ENCODE data around the gene CCDC152. TPM values are rescaled to one million over a fixed set of nuclear protein-coding genes. Genes with fewer than 3 reads are reported as not detected.
"Not testable (repeated sequence)": the region's sequence is repeated elsewhere in the genome, so short reads cannot be mapped to it uniquely, and the experiment has no call there.

CCDC152 gene
- total RNA-seq, 1 experiment from 2014 or later: 0.13 TPM

GRCh38 chr5:42721484-42721883, 35.1 kb upstream of the CCDC152 start:
- H3K4me1 ChIP-seq (ENCODE audit: insufficient read depth, low read length): no peaks in the 10 kb centered on the region
- no peaks in the 10 kb centered on the region for H3K79me2 ChIP-seq (ENCODE audit: insufficient read depth, low read length)
- no peak overlapping the region for H3K4ac ChIP-seq (ENCODE audit: low read depth, low read length)
- no peak overlapping the region for H3K9ac ChIP-seq (ENCODE audit: extremely low read depth, insufficient read length, low read length)
- no peaks in the 10 kb centered on the region for H3K9me3 ChIP-seq (ENCODE audit: control insufficient read depth, low read depth, low read length)
- no peak overlapping the region for H3K56ac ChIP-seq (ENCODE audit: insufficient read length, low read depth, low read length)
- H3K4me3 Mint-ChIP-seq: no peak overlapping the region
- H4K8ac ChIP-seq (replicated peaks; ENCODE audit: insufficient read length, low read depth, low read length): no peak overlapping the region
- no peak overlapping the region for H4K5ac ChIP-seq (ENCODE audit: insufficient read length, low read depth, low read length)
- no peak overlapping the region for H3K4me2 ChIP-seq (ENCODE audit: insufficient read depth, insufficient read length, low read length)
- H2AK5ac ChIP-seq (ENCODE audit: insufficient read length, low read length): no peak overlapping the region
- DNase-seq: no peak
- no peak overlapping the region; a peak in 1 of 7 replicates for H3K27ac Mint-ChIP-seq
- H3K27me3 Mint-ChIP-seq (ENCODE audit: low read depth): no peaks in the 10 kb centered on the region
- H3K27me3 ChIP-seq (ENCODE audit: insufficient read depth, low read length): no peaks in the 10 kb centered on the region
- H3T11ph ChIP-seq (ENCODE audit: low read length): no peak overlapping the region
- no peaks in the 10 kb centered on the region for H3K4me1 Mint-ChIP-seq
- no peaks in the 10 kb centered on the region for H4K20me1 ChIP-seq (ENCODE audit: control insufficient read depth, insufficient read depth, insufficient read length)
- no peak overlapping the region for H2BK15ac ChIP-seq (ENCODE audit: low read depth, low read length)
- H2BK20ac ChIP-seq (ENCODE audit: low read depth, low read length, poor library complexity, severe bottlenecking): no peak overlapping the region
- no peaks in the 10 kb centered on the region for H3K36me3 Mint-ChIP-seq (ENCODE audit: insufficient read depth in 1 of 3, low read depth in 3 of 3)
- H2BK12ac ChIP-seq (ENCODE audit: insufficient read length, low read depth, low read length): no peak overlapping the region
- H2AFZ ChIP-seq (ENCODE audit: low read length): no peak overlapping the region
- no peak for TF ChIP-seq CTCF (conservative IDR thresholded peaks at IDR 0.05)
- no peak overlapping the region for H2BK5ac ChIP-seq (ENCODE audit: insufficient read length, low read length)
- no peak overlapping the region for H4K91ac ChIP-seq (ENCODE audit: insufficient read length, low read depth, low read length)
- no peaks in the 10 kb centered on the region for H3K23me2 ChIP-seq (ENCODE audit: insufficient read length, low read depth, low read length, poor library complexity, severe bottlenecking)
- no peak overlapping the region for H3K18ac ChIP-seq (ENCODE audit: insufficient read length, low read depth, low read length)
- no peak overlapping the region for H3K23ac ChIP-seq (ENCODE audit: insufficient read length, low read depth, low read length)
- H3K14ac ChIP-seq (ENCODE audit: insufficient read depth, low read length): no peak overlapping the region
- no peaks in the 10 kb centered on the region for H3K9me3 Mint-ChIP-seq
- no peak overlapping the region for H3K27ac ChIP-seq (ENCODE audit: insufficient read length, low read depth, low read length)
- H2BK120ac ChIP-seq (ENCODE audit: low read depth, low read length, poor library complexity, severe bottlenecking): no peak overlapping the region
- no peaks in the 10 kb centered on the region for H3K79me1 ChIP-seq (ENCODE audit: insufficient read depth, low read depth, low read length, poor library complexity, severe bottlenecking)

GRCh38 chr5:42734531-42735058, 22.0 kb upstream of the CCDC152 start:
- not testable (repeated sequence) for H3K4me2 ChIP-seq (ENCODE audit: insufficient read depth, insufficient read length, low read length); H3K4me1 Mint-ChIP-seq; H2BK15ac ChIP-seq (ENCODE audit: low read depth, low read length); H3K9me3 Mint-ChIP-seq; H4K91ac ChIP-seq (ENCODE audit: insufficient read length, low read depth, low read length); H3K4me1 ChIP-seq (ENCODE audit: insufficient read depth, low read length); H3K79me2 ChIP-seq (ENCODE audit: insufficient read depth, low read length); H3K79me1 ChIP-seq (ENCODE audit: insufficient read depth, low read depth, low read length, poor library complexity, severe bottlenecking); H4K20me1 ChIP-seq (ENCODE audit: control insufficient read depth, insufficient read depth, insufficient read length); H3K14ac ChIP-seq (ENCODE audit: insufficient read depth, low read length); H3K27me3 Mint-ChIP-seq (ENCODE audit: low read depth); H4K5ac ChIP-seq (ENCODE audit: insufficient read length, low read depth, low read length); H3K27me3 ChIP-seq (ENCODE audit: insufficient read depth, low read length); H2BK12ac ChIP-seq (ENCODE audit: insufficient read length, low read depth, low read length); H3K23me2 ChIP-seq (ENCODE audit: insufficient read length, low read depth, low read length, poor library complexity, severe bottlenecking); H3T11ph ChIP-seq (ENCODE audit: low read length); H3K4me3 Mint-ChIP-seq; H3K18ac ChIP-seq (ENCODE audit: insufficient read length, low read depth, low read length); DNase-seq; H2BK120ac ChIP-seq (ENCODE audit: low read depth, low read length, poor library complexity, severe bottlenecking); H3K23ac ChIP-seq (ENCODE audit: insufficient read length, low read depth, low read length); H3K4ac ChIP-seq (ENCODE audit: low read depth, low read length); H4K8ac ChIP-seq (replicated peaks; ENCODE audit: insufficient read length, low read depth, low read length); H2AFZ ChIP-seq (ENCODE audit: low read length); H3K27ac ChIP-seq (ENCODE audit: insufficient read length, low read depth, low read length); H2BK20ac ChIP-seq (ENCODE audit: low read depth, low read length, poor library complexity, severe bottlenecking); H2BK5ac ChIP-seq (ENCODE audit: insufficient read length, low read length); H3K9me3 ChIP-seq (ENCODE audit: control insufficient read depth, low read depth, low read length); H3K36me3 Mint-ChIP-seq (ENCODE audit: insufficient read depth in 1 of 3, low read depth in 3 of 3); H2AK5ac ChIP-seq (ENCODE audit: insufficient read length, low read length); H3K9ac ChIP-seq (ENCODE audit: extremely low read depth, insufficient read length, low read length); H3K56ac ChIP-seq (ENCODE audit: insufficient read length, low read depth, low read length)
- peak overlapping the region in 2 of 3 experiments; percentile 73 to 78; a peak in 2 of 7 replicates for H3K27ac Mint-ChIP-seq
- no CpG with 5 or more reads among the region's 24 CpGs for WGBS (ENCODE audit: extremely low coverage, insufficient read length, low lambda C conversion rate)
